ENCODE measurements around the gene RGMB. TPM values are rescaled to one million over a fixed set of nuclear protein-coding genes. Genes with fewer than 3 reads are reported as not detected.

Gene RGMB
- total RNA-seq, 2 donors from 2014 or later = 60.2 to 71.6 TPM

GRCh38 chr5:98798371-98798770 is 24.9 kb downstream of the RGMB start:
- DNase-seq = no peak
- no peaks in the 10 kb centered on the region for H3K27me3 ChIP-seq (ENCODE audit: control insufficient read depth, insufficient read depth, low read length, poor library complexity, severe bottlenecking)
- H3K4me3 Mint-ChIP-seq = no peak overlapping the region
- WGBS, 2 experiments (ENCODE audit: insufficient coverage in 1 of 2, insufficient read length in 1 of 2) = 94% methylated on average over 1 of the region's 1 CpG; no CpG with 5 or more reads in 1 of the 2 experiments
- H3K27ac ChIP-seq (ENCODE audit: low read depth, low read length) = no peak overlapping the region
- no peaks in the 10 kb centered on the region for H3K9me3 Mint-ChIP-seq
- H3K9ac ChIP-seq (ENCODE audit: extremely low read depth, low read length, poor library complexity, severe bottlenecking) = no peak overlapping the region
- no peak overlapping the region for H3K4me3 ChIP-seq (ENCODE audit: low read length)
- H3K27ac Mint-ChIP-seq = no peak overlapping the region
- no peak for TF ChIP-seq CTCF (conservative IDR thresholded peaks at IDR 0.05)
- H3K4me1 ChIP-seq (ENCODE audit: control insufficient read depth, insufficient read depth, low read length) = peaks cover 14% of the 10 kb centered on the region
- H3K36me3 Mint-ChIP-seq (ENCODE audit: low read depth) = peaks cover 10% of the 10 kb centered on the region
- peaks cover 31% of the 10 kb centered on the region for H3K4me1 Mint-ChIP-seq
- no peaks in the 10 kb centered on the region for H3K9me3 ChIP-seq (ENCODE audit: control insufficient read depth, low read length)
- H3K36me3 ChIP-seq (ENCODE audit: control insufficient read depth, insufficient read depth, low read length) = peaks cover 11% of the 10 kb centered on the region
- no peaks in the 10 kb centered on the region for H3K27me3 Mint-ChIP-seq (ENCODE audit: insufficient read depth)

DNA sequence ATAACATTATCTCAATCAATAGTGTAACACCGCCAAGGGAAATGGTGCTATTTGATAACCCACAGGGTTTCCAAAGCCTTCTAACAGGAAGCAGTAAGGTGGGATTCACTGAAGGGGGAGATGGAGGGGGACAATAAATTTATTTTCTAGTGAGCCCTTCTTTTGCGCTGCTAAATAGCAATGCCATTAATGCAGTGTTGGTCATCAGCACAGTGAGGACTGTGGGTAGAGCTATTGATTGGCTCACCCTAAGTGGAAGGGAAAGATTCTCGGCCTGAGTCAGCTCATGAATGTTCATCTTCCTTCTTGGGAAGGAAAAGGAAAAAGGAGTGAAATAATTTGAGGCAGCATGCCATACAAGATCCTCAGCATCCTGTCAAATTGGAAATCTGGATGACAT is 25.4 kb downstream of the RGMB start:
- TF ChIP-seq CTCF (conservative IDR thresholded peaks at IDR 0.05) = no peak
- H3K36me3 Mint-ChIP-seq (ENCODE audit: low read depth) = peaks cover 8% of the 10 kb centered on the region
- peaks cover 14% of the 10 kb centered on the region for H3K4me1 ChIP-seq (ENCODE audit: control insufficient read depth, insufficient read depth, low read length)
- H3K9ac ChIP-seq (ENCODE audit: extremely low read depth, low read length, poor library complexity, severe bottlenecking) = no peak overlapping the region
- H3K9me3 ChIP-seq (ENCODE audit: control insufficient read depth, low read length) = no peaks in the 10 kb centered on the region
- H3K4me3 Mint-ChIP-seq = no peak overlapping the region
- no peaks in the 10 kb centered on the region for H3K27me3 Mint-ChIP-seq (ENCODE audit: insufficient read depth)
- H3K36me3 ChIP-seq (ENCODE audit: control insufficient read depth, insufficient read depth, low read length) = peaks cover 9% of the 10 kb centered on the region
- H3K27me3 ChIP-seq (ENCODE audit: control insufficient read depth, insufficient read depth, low read length, poor library complexity, severe bottlenecking) = no peaks in the 10 kb centered on the region
- no peak overlapping the region for H3K4me3 ChIP-seq (ENCODE audit: low read length)
- WGBS, 2 experiments (ENCODE audit: insufficient coverage in 1 of 2, insufficient read length in 1 of 2) = 89 to 93% methylated on average over 2 to 3 of the region's 3 CpGs
- H3K27ac Mint-ChIP-seq = no peak overlapping the region
- DNase-seq = no peak
- no peak overlapping the region for H3K27ac ChIP-seq (ENCODE audit: low read depth, low read length)
- H3K4me1 Mint-ChIP-seq = peaks cover 31% of the 10 kb centered on the region
- H3K9me3 Mint-ChIP-seq = no peaks in the 10 kb centered on the region

DNA sequence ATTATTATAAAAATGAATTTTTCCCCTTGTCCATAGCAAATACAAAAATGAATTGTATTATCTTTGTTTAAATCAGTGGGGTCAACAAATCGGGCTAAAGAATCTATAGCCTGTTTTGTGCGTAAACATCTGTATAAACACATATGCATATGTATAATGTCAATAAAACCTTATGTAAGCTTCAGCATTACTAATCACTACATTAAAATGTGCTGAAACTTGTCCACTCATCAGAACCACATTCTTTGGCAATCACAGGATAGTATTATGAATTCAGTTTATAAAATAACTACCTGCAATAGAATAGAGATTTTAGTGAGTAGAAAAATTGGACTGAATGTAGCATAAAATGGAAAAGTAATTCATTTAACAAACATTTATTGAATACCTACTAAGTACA is 30.6 kb downstream of the RGMB start:
- H3K9me3 ChIP-seq (ENCODE audit: control insufficient read depth, low read length) = peaks cover 41% of the 10 kb centered on the region
- H3K9ac ChIP-seq (ENCODE audit: extremely low read depth, low read length, poor library complexity, severe bottlenecking) = no peak overlapping the region
- no peak overlapping the region for H3K27ac ChIP-seq (ENCODE audit: low read depth, low read length)
- WGBS, 2 experiments (ENCODE audit: insufficient coverage in 1 of 2, insufficient read length in 1 of 2) = 100% methylated on average over 1 of the region's 2 CpGs; no CpG with 5 or more reads in 1 of the 2 experiments
- Mint-ChIP-seq H3K27me3 (ENCODE audit: insufficient read depth) (no peaks in the 10 kb centered on the region), H3K27ac (no peak overlapping the region), H3K36me3 (ENCODE audit: low read depth) (peaks cover 10% of the 10 kb centered on the region), H3K4me1 (peaks cover 3% of the 10 kb centered on the region), H3K9me3 (peaks cover 41% of the 10 kb centered on the region), H3K4me3 (no peak overlapping the region)
- H3K4me3 ChIP-seq (ENCODE audit: low read length) = no peak overlapping the region
- H3K4me1 ChIP-seq (ENCODE audit: control insufficient read depth, insufficient read depth, low read length) = peaks cover 6% of the 10 kb centered on the region
- H3K36me3 ChIP-seq (ENCODE audit: control insufficient read depth, insufficient read depth, low read length) = no peaks in the 10 kb centered on the region
- no peak for TF ChIP-seq CTCF (conservative IDR thresholded peaks at IDR 0.05)
- DNase-seq = no peak
- H3K27me3 ChIP-seq (ENCODE audit: control insufficient read depth, insufficient read depth, low read length, poor library complexity, severe bottlenecking) = no peaks in the 10 kb centered on the region
